Measurements from ENCODE around the gene APBA2.

The APBA2 gene

DNA sequence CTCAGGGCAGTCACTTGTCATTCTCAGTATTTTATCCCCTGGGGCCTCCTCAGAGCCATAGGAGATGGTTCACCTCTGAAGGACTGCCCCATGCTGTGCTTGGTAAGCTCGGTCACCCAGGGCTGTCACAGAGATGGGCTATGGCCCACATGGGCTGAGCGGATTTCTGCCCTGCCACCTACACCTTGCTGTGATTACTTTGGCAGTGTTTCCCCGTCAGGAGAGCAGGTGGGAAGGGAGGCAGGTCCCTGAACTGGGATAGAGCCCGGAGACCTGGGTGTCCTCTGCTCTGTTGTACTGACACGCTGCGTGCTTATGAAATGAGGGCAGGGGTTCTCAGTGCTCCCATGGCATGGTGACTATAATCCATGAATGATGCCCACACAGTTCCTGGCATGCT is 48.9 kb downstream of the APBA2 start:
- H3K9me3 ChIP-seq (ENCODE audit: low read length) = no peaks in the 10 kb centered on the region
- no peaks in the 10 kb centered on the region for H3K27me3 ChIP-seq (ENCODE audit: insufficient read depth, low read length)
- no peak overlapping the region for H3K9ac ChIP-seq (ENCODE audit: low read length)
- no peaks in the 10 kb centered on the region for H3K36me3 ChIP-seq (ENCODE audit: insufficient read depth, low read length)
- no peaks in the 10 kb centered on the region for H3F3A ChIP-seq (ENCODE audit: insufficient read depth, low read length)
- no peaks in the 10 kb centered on the region for H3K9me2 ChIP-seq (ENCODE audit: low read depth, low read length)
- TF ChIP-seq, protein P1, sequence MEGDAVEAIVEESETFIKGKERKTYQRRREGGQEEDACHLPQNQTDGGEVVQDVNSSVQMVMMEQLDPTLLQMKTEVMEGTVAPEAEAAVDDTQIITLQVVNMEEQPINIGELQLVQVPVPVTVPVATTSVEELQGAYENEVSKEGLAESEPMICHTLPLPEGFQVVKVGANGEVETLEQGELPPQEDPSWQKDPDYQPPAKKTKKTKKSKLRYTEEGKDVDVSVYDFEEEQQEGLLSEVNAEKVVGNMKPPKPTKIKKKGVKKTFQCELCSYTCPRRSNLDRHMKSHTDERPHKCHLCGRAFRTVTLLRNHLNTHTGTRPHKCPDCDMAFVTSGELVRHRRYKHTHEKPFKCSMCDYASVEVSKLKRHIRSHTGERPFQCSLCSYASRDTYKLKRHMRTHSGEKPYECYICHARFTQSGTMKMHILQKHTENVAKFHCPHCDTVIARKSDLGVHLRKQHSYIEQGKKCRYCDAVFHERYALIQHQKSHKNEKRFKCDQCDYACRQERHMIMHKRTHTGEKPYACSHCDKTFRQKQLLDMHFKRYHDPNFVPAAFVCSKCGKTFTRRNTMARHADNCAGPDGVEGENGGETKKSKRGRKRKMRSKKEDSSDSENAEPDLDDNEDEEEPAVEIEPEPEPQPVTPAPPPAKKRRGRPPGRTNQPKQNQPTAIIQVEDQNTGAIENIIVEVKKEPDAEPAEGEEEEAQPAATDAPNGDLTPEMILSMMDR (IDR thresholded peaks at IDR 0.05; ENCODE audit: low read length) = no peak
- TF ChIP-seq EZH2 (IDR thresholded peaks at IDR 0.05; ENCODE audit: borderline replicate concordance, low read length) = no peak
- no peaks in the 10 kb centered on the region for H3K79me2 ChIP-seq (ENCODE audit: insufficient read depth, low read length)
- no peak overlapping the region for H3K4me2 ChIP-seq (ENCODE audit: low read length)
- H3K4me1 ChIP-seq (ENCODE audit: insufficient read depth, low read length, severe bottlenecking) = no peaks in the 10 kb centered on the region
- no peaks in the 10 kb centered on the region for H4K20me1 ChIP-seq (ENCODE audit: insufficient read depth, low read length)
- no peak overlapping the region for H3K27ac ChIP-seq (ENCODE audit: low read depth, low read length, poor library complexity, severe bottlenecking)
- no peak overlapping the region for H2AFZ ChIP-seq (ENCODE audit: low read length)
- H3K4me3 ChIP-seq (ENCODE audit: low read depth, low read length, poor library complexity, severe bottlenecking) = no peak overlapping the region

DNA sequence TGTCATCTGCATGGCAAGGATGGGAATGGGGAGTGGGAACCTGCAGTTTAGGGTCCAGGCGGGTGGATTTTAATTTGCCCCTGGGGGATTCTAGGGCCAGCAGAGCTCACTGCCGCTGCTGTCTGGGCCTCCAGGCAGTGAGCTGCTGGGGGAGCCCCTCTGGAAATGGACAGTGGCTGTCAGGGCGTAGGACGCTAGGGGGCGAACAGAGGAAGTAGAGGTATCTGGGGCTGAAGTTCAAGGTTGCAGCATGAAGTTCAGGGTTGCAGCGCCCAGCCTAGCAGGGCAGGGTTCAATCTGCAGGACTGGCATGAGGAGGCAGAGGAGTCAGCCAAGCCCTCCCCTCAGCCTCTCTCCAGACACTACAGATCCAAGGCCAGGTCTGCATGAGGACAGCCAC is 49.5 kb downstream of the APBA2 start:
- H3K9ac ChIP-seq (ENCODE audit: low read length) = no peak overlapping the region
- no peak overlapping the region for H3K4me3 ChIP-seq (ENCODE audit: low read depth, low read length, poor library complexity, severe bottlenecking)
- H3K4me1 ChIP-seq (ENCODE audit: insufficient read depth, low read length, severe bottlenecking) = no peaks in the 10 kb centered on the region
- no peaks in the 10 kb centered on the region for H3K79me2 ChIP-seq (ENCODE audit: insufficient read depth, low read length)
- no peaks in the 10 kb centered on the region for H3K36me3 ChIP-seq (ENCODE audit: insufficient read depth, low read length)
- no peak overlapping the region for H3K27ac ChIP-seq (ENCODE audit: low read depth, low read length, poor library complexity, severe bottlenecking)
- TF ChIP-seq EZH2 (IDR thresholded peaks at IDR 0.05; ENCODE audit: borderline replicate concordance, low read length) = no peak
- TF ChIP-seq, protein P1 (IDR thresholded peaks at IDR 0.05; ENCODE audit: low read length) = peak; percentile 54
- H3K27me3 ChIP-seq (ENCODE audit: insufficient read depth, low read length) = no peaks in the 10 kb centered on the region
- no peak overlapping the region for H2AFZ ChIP-seq (ENCODE audit: low read length)
- no peaks in the 10 kb centered on the region for H3K9me3 ChIP-seq (ENCODE audit: low read length)
- H3F3A ChIP-seq (ENCODE audit: insufficient read depth, low read length) = no peaks in the 10 kb centered on the region
- H3K9me2 ChIP-seq (ENCODE audit: low read depth, low read length) = no peaks in the 10 kb centered on the region
- H3K4me2 ChIP-seq (ENCODE audit: low read length) = no peak overlapping the region
- H4K20me1 ChIP-seq (ENCODE audit: insufficient read depth, low read length) = no peaks in the 10 kb centered on the region

DNA sequence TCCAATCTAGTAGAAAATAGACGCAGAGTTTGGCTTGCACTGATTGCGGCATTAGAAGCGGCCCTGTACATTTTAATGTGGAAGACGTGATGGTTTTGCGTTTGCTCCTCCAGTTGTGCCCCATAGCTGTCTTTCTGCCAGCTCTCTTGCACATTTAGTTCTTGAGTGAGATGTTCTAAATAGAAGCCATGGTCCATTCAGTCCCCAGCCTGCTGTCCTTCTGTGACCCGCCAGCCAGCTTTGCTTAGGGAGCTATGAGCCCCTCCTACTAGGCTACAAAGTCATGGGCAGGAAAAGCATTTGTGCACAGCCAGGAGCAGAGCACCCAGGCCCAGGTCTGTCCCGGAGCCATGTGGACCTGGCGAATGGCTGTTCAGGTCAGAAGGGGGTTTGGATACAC is 50.3 kb downstream of the APBA2 start:
- no peak overlapping the region for H3K4me2 ChIP-seq (ENCODE audit: low read length)

More for the DNA sequence above, 50.3 kb downstream of the APBA2 start:
- H3K4me1 ChIP-seq (ENCODE audit: insufficient read depth, low read length, severe bottlenecking) = no peaks in the 10 kb centered on the region
- H3K79me2 ChIP-seq (ENCODE audit: insufficient read depth, low read length) = no peaks in the 10 kb centered on the region
- H2AFZ ChIP-seq (ENCODE audit: low read length) = no peak overlapping the region
- H3K9me2 ChIP-seq (ENCODE audit: low read depth, low read length) = no peaks in the 10 kb centered on the region
- H3K27me3 ChIP-seq (ENCODE audit: insufficient read depth, low read length) = no peaks in the 10 kb centered on the region
- H4K20me1 ChIP-seq (ENCODE audit: insufficient read depth, low read length) = no peaks in the 10 kb centered on the region
- H3F3A ChIP-seq (ENCODE audit: insufficient read depth, low read length) = no peaks in the 10 kb centered on the region
- no peak overlapping the region for H3K27ac ChIP-seq (ENCODE audit: low read depth, low read length, poor library complexity, severe bottlenecking)
- H3K4me3 ChIP-seq (ENCODE audit: low read depth, low read length, poor library complexity, severe bottlenecking) = no peak overlapping the region
- no peak overlapping the region for H3K9ac ChIP-seq (ENCODE audit: low read length)
- no peaks in the 10 kb centered on the region for H3K36me3 ChIP-seq (ENCODE audit: insufficient read depth, low read length)
- H3K9me3 ChIP-seq (ENCODE audit: low read length) = no peaks in the 10 kb centered on the region
- TF ChIP-seq, protein P1 (IDR thresholded peaks at IDR 0.05; ENCODE audit: low read length) = no peak

Measured in OCI-LY1 (cell line).